BJ (cell line): ENCODE results near the gene MDH1. TPM values are rescaled to one million over a fixed set of nuclear protein-coding genes. Genes with fewer than 3 reads are reported as not detected.

Experiments used
- CTCF ChIA-PET: fragments of 350-600 bp; formaldehyde crosslinking; extraction: SDS; loops from one replicate; lab custom pipeline; 2021; ENCODE audit warnings: antibody characterized with exemption, inconsistent platforms; lab: Yijun Ruan, JAX
- POLR2A ChIA-PET: fragments of 300-600 bp; sonication (Branson Sonifier 250); formaldehyde crosslinking; extraction: SDS; loops from one replicate; lab custom pipeline; 2021; ENCODE audit warnings: antibody characterized with exemption; lab: Charles Lee
- DNase-seq: peaks from one replicate; pipeline ENCODE4 v3.0.0-alpha.2; 2011; ENCODE audit warnings: low read depth
- H3K27me3 ChIP-seq: 2 replicates; pipeline ENCODE4 v1.6.0; 2011; ENCODE audit warnings: low read length; ENCODE audit not compliant: control insufficient read depth, insufficient read depth
- H3K36me3 ChIP-seq: 2 replicates; pipeline ENCODE4 v1.5.1; 2011; ENCODE audit warnings: low read length; ENCODE audit not compliant: control insufficient read depth, insufficient read depth
- H3K4me3 ChIP-seq: 2 replicates; pipeline ENCODE4 v1.5.1; 2011; ENCODE audit warnings: low read depth, mild to moderate bottlenecking, control low read depth, low read length
- CTCF ChIP-seq: IDR thresholded peaks from 2 replicates; pipeline ENCODE4 v1.5.1; 2011; ENCODE audit warnings: low read depth, mild to moderate bottlenecking, control low read depth, inconsistent platforms, low read length, moderate library complexity; ENCODE audit not compliant: insufficient read depth
- polyA minus RNA-seq: library from RNA; depleted of rRNA, polyadenylated mRNA; stranded (reverse); fragments of >200 nt; gene quantifications from 2 replicates; pipeline ENCODE4 v1.2.3, GENCODE V29; 2011; rRNA and poly(A)+ RNA removed
- polyA plus RNA-seq: library from polyadenylated mRNA; depleted of rRNA; stranded (reverse); fragments of >200 nt; gene quantifications from 2 replicates; pipeline ENCODE4 v1.2.3, GENCODE V29; 2011; rRNA removed

MDH1 gene
- polyA plus RNA-seq (166 and 233 TPM in 2 replicates), polyA minus RNA-seq (38.5 and 43.2 TPM in 2 replicates)

DNA sequence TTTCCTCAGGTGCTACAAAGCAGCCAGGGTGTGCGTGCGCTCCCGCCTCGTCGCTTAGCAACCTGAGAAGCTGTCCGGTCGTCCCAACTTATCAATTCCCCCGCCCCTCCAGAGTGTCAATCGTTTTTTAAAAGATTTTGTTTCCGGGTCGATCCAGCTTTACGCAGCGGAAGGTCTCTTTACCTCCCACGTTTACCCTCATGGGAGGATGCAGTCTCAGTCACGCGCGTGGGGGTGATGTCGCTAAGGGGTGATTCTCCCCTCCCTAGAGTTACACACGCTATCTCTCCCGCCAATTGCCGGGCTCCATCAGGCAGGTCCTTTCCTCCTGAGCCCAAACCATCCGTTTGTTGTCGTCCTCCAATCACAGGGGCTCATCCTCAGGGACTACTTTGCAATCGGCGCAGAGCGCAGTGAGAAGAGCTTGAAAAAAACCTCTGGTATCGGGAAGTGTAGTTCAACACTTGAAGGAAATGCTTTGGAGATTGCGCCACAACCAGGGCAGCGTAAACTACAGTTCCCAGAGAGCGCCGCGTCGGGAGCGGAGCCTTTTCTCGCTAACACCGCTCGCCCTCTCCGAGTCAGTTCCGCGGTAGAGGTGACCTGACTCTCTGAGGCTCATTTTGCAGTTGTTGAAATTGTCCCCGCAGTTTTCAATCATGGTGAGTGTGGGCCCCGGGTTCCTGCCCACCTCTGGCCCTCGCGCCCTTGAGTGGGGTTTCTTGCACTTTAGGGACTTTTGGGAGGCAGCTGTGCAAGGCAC is at the start of gene MDH1, which contains the start of gene WDPCP:
MDH1 (plus strand) TSS at position 579 of the 763 bp plus-strand sequence; CDS start at position 660, 81 bp downstream.
WDPCP (minus strand) TSS at position 93 of the 763 bp plus-strand sequence. CDS start 206 bp downstream, outside the sequence.
- ChIA-PET CTCF (interaction anchor here (0.8 to 1.6 kb wide), 3 partner anchors 12 to 45 kb away, joined by 3 to 5 read pairs (median 3); no protein-coding TSS in a partner anchor), POLR2A (interaction anchor here (0.6 kb wide), 1 partner anchor 103 kb away, joined by 4 read pairs; no protein-coding TSS in a partner anchor)
- peak; percentile 98 for DNase-seq
- Histone ChIP-seq H3K27me3 (no peaks in the 10 kb centered on the region), H3K36me3 (no peaks in the 10 kb centered on the region), H3K4me3 (peak within 1 kb of the TSS; percentile 87)
- no peak for TF ChIP-seq CTCF

DNA sequence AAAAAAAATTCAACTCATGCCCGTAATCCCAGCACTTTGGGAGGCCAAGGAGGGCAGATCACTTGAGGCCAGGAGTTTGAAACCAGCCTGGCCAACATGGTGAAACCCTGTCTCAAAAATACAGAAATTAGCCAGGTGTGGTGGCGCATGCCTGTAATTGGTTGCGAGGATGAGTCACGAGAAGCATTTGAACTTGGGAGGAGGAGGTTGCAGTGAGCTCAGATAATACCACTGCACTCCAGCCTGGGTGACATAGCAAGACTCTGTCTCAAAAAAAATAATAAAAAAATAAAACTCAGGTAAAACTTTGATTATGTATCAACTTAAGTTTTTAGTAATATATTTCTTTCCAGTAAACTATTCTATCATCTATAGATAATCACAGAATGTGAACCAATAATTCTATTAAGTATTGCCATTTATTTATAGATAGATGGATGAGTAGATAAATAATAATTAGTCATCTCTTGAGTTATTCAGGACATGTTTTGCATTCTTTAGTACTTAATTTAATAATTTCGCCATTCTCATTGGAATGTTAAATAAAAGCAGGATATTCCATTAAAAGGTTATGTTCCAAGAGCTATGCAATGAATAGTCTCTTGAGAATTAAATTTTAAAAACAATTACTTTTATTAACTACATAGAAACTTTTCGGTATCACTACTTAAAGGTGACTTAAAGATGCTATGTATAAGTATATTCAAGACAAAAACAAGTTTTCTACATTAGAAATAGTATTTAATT is 49.2 kb upstream of the MDH1 start:
- no peak for DNase-seq
- POLR2A ChIA-PET, result no interaction called here
- no peak for TF ChIP-seq CTCF
- CTCF ChIA-PET, result interaction anchor here (0.6 kb wide), 1 partner anchor 98 kb away, joined by 3 read pairs; no protein-coding TSS in a partner anchor
- Histone ChIP-seq H3K36me3 (no peaks in the 10 kb centered on the region), H3K27me3 (no peaks in the 10 kb centered on the region), H3K4me3 (no peak overlapping the region)

DNA sequence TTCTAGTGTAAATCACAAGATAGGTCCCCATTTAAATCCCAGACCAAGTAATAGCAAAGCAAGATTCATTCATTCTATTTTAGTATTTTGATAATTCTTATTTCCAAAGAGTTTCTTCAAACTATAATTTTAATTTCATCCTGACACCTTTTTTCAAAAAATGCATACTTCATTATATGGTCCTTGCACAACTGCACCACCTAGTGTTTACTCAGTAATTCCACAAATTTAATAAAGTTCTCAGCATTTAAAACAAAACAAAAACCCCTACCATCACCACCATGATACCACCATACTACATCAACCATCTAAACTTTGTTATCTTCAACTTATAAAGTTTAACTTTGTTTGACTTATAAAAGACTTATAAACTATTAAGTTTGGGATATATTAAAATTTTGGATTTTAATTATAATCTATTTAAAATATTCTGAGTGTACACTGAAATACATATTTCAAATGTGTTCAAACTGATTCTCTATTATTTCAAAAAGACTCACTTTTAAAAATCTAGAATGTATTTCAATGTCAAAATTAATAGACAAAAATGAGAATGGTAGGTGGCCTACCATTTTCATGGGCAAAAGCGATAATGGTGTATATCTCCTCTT is 44.6 kb upstream of the MDH1 start:
- ChIA-PET CTCF (interaction anchor here (0.7 to 1.2 kb wide), 3 partner anchors 14 to 57 kb away, joined by 3 read pairs; partner anchors contain the start of gene MDH1), POLR2A (no interaction called here)
- Histone ChIP-seq H3K36me3 (no peaks in the 10 kb centered on the region), H3K4me3 (no peak overlapping the region), H3K27me3 (no peaks in the 10 kb centered on the region)
- TF ChIP-seq CTCF, result peak; percentile 53
- DNase-seq, result no peak

DNA sequence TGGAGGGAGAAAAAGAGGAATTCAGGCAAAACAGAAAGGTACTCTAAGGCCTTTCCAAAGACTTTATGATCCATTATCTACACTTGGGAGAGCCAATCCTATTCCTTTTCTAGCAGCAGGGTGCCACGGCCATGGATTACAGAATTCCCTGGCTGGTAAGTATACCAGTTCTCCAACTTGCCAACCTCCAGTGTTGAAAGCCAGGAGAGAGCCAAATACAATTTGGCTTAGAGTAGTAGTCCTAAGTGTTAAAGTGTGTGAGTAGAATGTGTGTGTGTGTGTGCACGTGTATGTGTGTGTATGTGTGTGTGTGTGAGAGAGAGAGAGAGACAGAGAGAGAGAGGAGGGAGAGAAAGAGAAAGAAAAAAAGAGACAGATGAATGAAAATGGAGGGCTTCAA is 43.7 kb upstream of the MDH1 start:
- no peaks in the 10 kb centered on the region for H3K27me3 ChIP-seq
- DNase-seq, result no peak
- ChIA-PET POLR2A (no interaction called here), CTCF (no interaction called here)
- no peaks in the 10 kb centered on the region for H3K36me3 ChIP-seq
- H3K4me3 ChIP-seq, result no peak overlapping the region
- no peak for TF ChIP-seq CTCF
